ENCODE results near the gene NR6A1. TPM values are rescaled to one million over a fixed set of nuclear protein-coding genes. Genes with fewer than 3 reads are reported as not detected.
"Not testable (repeated sequence)": the region's sequence is repeated elsewhere in the genome, so short reads cannot be mapped to it uniquely, and the experiment has no call there.

NR6A1 gene
- total RNA-seq, 2 donors from 2014 or later = 4.8 to 4.9 TPM

GRCh38 chr9:124739360-124739759 is 31.8 kb downstream of the NR6A1 start:
- Histone ChIP-seq H3K9me3 (no peaks in the 10 kb centered on the region), H3K36me3 (no peaks in the 10 kb centered on the region), H3K27me3 (no peaks in the 10 kb centered on the region), H3K4me3 (no peak overlapping the region), H3K9ac (ENCODE audit: low read depth in 2 of 2, low read length in 2 of 2) (no peak overlapping the region), H3K4me1 (no peaks in the 10 kb centered on the region), H3K27ac (no peak overlapping the region)
- intact Hi-C loops (cut with DNase I) = no loop called here
- TF ChIP-seq CTCF (IDR thresholded peaks at IDR 0.05) = no peak
- DNase-seq = no peak

GRCh38 chr9:124738075-124738474 is 33.0 kb downstream of the NR6A1 start:
- DNase-seq; H3K27me3 ChIP-seq; H3K9me3 ChIP-seq; H3K36me3 ChIP-seq; H3K4me1 ChIP-seq; H3K9ac ChIP-seq (ENCODE audit: low read depth in 2 of 2, low read length in 2 of 2); H3K27ac ChIP-seq; H3K4me3 ChIP-seq; intact Hi-C loops (cut with DNase I): not testable (repeated sequence)

GRCh38 chr9:124735121-124735520 is 36.0 kb downstream of the NR6A1 start:
- Histone ChIP-seq H3K4me3 (no peak overlapping the region), H3K36me3 (no peaks in the 10 kb centered on the region), H3K4me1 (no peaks in the 10 kb centered on the region), H3K27ac (no peak overlapping the region), H3K9ac (ENCODE audit: low read depth in 2 of 2, low read length in 2 of 2) (no peak overlapping the region), H3K27me3 (no peaks in the 10 kb centered on the region), H3K9me3 (no peaks in the 10 kb centered on the region)
- intact Hi-C loops (cut with DNase I) = no loop called here
- no peak for TF ChIP-seq CTCF (IDR thresholded peaks at IDR 0.05)
- DNase-seq = no peak

- H3K4me1 ChIP-seq; H3K27me3 ChIP-seq; H3K9ac ChIP-seq (ENCODE audit: low read depth in 2 of 2, low read length in 2 of 2); DNase-seq; intact Hi-C loops (cut with DNase I); H3K9me3 ChIP-seq; H3K4me3 ChIP-seq; H3K36me3 ChIP-seq: not testable (repeated sequence)
- H3K27ac ChIP-seq = peak overlapping the region; percentile 50
Measured at GRCh38 chr9:124734741-124735083, 36.4 kb downstream of the NR6A1 start.

GRCh38 chr9:124733964-124734740 is 37.0 kb downstream of the NR6A1 start:
- Histone ChIP-seq H3K36me3 (no peaks in the 10 kb centered on the region), H3K9me3 (no peaks in the 10 kb centered on the region), H3K4me1 (no peaks in the 10 kb centered on the region), H3K4me3 (no peak overlapping the region), H3K27ac (peak overlapping the region; percentile 50), H3K27me3 (no peaks in the 10 kb centered on the region), H3K9ac (ENCODE audit: low read depth in 2 of 2, low read length in 2 of 2) (peak overlapping the region in 1 of 2 donors; percentile 32)
- TF ChIP-seq CTCF (IDR thresholded peaks at IDR 0.05) = no peak
- peak; percentile 82 for DNase-seq
- intact Hi-C loops (cut with DNase I) = no loop called here

GRCh38 chr9:124730772-124731171 is 40.3 kb downstream of the NR6A1 start:
- intact Hi-C loops (cut with DNase I) = no loop called here
- Histone ChIP-seq H3K9me3 (no peaks in the 10 kb centered on the region), H3K4me3 (no peak overlapping the region), H3K4me1 (no peaks in the 10 kb centered on the region), H3K36me3 (no peaks in the 10 kb centered on the region), H3K9ac (ENCODE audit: low read depth in 2 of 2, low read length in 2 of 2) (no peak overlapping the region), H3K27ac (no peak overlapping the region), H3K27me3 (no peaks in the 10 kb centered on the region)
- no peak for DNase-seq
- no peak for TF ChIP-seq CTCF (IDR thresholded peaks at IDR 0.05)

Data from colonic mucosa (tissue), 4 donors.